Stimulated activated CD4-positive, alpha-beta T cell treated with anti-CD3 and anti-CD28 coated beads, TNF-alpha, amount 100 ng/mL, for 1 hour (primary cell): ENCODE results near the gene PDIA5.
"Not testable (repeated sequence)": the region's sequence is repeated elsewhere in the genome, so short reads cannot be mapped to it uniquely, and the experiment has no call there.

Experiments
- DNase-seq, 3 donors: peaks; one replicate each; pipeline ENCODE4 v3.0.0-alpha.2; 2020; ENCODE audit warnings: low read depth in 3 of 3, low spot score in 1 of 3

PDIA5 gene

DNA sequence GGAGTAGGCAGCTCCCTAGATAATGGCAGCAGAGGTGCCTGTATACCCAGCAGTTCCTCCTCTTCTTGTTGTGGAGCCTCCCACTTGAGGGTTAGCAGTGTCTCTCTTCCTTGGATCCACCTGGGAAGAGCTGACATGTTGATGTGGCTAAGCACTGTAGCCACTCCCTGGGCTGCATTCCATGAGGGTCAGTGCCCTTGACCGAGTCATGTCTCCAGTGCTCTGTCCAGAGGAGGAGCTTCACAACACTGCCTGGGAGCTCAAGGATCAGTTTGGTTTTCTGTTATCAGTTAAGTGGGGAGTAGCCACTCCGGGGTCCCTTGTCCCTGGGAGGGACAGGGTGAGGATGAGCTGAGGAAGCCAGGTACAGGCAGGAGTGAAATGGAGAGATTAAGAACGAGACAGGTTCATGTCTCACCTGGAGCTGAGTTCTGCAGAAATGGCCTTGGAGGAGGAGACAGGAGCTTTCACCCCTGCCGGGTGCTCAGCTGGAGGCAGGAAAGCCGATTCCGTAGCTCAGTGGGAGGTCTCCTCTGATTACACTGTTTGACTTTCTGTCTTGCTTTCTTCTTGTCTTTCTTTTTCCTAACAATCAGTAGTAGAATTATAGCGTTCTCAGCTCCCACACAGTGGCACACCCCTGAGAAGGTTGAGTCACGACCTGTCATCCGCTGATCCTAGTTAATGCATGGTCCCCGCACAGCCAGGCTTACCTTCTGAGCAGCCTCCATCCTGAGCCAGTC is 77.0 kb downstream of the PDIA5 start:
- no peak for DNase-seq

DNA sequence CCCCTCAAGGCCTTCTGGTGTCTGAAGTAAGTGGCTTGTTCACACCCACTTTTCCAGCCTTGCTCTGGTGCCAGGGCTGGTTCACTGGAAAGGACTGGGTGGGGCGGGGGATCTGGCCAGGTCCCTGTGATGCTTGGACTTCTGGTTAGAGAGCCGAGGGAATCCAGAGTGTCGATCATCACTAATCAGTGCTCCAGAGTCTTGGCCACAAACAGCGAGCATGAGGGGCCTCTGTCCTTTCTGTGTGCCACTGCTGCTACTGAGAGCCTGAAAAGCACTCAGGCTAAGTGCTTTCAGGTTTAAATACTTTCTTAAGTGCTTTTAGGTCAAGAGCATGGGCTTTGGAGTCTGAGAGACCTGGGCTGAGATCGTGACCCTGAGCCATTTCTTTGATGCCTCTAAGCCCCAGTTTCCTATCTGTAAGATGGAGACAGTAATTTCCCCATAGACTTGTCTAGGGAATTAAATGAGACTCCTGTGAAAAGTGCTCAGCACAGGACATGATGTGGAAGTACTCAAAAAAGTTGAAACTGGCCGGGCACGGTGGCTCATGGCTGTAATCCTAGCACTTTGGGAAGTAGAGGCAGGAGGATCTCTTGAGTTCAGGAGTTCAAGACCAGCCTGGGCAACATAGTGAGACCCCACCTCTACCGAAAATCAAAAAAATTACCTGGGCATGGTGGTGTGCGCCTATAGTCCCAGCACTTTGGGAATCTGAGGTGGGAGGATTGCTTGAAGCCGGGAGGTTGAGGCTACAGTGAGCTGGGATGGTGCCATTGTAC is 81.1 kb downstream of the PDIA5 start:
- no peak for DNase-seq

DNA sequence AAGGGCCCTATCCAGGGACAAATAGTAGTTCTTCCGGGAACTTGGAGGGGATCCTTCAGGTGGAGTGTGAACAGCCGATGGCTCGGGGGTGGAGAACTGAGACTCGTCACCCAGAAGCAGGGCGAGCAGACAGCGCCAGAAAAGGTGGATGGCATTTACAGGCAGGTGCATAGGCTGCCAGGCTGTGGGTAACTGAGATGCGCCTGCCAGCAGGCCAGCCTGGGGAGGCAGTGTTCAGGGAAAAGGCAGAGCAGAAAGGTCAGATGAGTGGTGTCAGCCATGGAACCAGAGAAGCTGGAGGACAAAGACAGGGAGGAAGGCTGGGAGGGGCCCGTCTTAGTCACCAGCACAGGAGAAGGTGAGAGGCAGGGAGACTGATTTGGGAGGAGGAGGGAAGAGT is 81.9 kb downstream of the PDIA5 start:
- DNase-seq, result no peak

DNA sequence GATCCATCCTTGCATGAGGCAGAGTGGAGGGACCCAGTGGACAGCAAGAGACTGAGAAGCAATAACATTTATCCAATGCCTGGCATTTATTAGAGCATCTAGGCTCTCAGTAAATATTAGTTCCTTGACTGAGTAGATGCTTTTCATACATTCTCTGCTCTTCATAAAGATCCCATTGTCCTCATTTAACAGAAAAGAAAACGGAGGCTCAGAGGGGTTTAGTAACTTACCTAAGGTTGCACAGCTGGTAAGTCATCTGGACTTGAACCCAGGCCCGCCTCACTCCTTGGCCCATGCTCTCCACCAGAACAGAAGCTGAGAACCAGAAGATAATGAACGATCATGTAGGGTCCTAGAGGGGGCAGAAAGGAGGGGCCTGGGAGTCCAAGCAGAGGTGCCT is 82.7 kb downstream of the PDIA5 start:
- DNase-seq, result no peak

DNA sequence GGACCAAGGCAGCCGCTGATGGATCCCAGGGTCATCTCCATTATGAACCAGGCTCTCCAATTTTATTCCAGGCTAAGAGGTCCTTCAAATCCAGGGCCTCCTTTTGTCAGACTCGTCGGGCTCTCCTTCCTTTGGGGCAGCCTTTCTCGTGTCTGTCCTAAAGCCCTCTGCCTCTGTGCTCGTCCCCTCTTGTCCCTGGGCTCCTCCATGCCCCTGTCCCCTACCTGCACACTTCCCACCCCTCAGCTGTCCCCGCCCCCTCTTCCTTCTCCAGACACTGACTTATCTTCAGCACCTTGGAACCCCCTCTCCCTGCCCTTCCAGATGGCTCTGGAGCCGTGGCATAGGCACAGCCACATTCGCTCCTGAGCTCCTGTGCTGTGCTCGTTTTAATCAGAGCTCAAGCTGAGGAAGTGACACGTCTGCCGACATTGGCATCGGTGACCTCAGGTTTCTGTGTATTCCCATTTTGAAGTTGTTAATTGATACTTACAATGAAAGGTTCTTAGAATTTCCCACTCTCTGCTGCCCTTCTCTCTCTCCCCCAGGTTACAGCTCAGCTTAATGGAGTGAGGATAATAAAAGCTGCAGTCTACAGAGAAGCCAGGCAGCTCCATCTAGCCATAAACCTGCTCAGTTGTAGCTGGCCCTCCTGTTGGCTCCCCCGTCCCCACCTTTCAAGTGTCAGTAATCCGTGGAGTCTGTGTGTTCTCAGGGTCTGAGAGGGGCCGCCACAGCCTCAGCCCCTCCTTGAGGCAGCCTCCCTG is 83.8 kb downstream of the PDIA5 start:
- DNase-seq, result no peak

DNA sequence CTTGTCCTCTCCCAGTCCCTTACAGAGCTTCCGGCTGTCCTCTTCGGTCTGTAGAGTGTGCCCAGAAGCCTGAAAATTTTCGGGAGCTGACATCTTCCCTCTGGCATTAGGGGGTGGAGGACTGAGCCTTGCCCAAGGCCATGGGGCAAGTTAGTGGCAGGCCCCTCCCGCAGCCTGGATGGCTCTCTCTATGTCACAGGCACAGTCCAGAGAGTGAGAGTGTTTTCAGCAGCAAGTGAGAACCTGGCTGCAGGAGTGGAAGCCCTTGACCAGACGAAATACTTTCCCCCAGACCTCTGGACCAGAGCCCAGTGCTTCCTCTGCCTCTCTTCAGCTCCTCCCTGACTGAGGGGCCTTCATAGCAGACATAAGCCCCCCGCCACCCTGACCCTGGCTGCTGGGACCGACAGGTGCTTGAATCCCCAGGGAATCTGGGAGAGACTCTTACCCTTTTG is 84.5 kb downstream of the PDIA5 start:
- no peak for DNase-seq

DNA sequence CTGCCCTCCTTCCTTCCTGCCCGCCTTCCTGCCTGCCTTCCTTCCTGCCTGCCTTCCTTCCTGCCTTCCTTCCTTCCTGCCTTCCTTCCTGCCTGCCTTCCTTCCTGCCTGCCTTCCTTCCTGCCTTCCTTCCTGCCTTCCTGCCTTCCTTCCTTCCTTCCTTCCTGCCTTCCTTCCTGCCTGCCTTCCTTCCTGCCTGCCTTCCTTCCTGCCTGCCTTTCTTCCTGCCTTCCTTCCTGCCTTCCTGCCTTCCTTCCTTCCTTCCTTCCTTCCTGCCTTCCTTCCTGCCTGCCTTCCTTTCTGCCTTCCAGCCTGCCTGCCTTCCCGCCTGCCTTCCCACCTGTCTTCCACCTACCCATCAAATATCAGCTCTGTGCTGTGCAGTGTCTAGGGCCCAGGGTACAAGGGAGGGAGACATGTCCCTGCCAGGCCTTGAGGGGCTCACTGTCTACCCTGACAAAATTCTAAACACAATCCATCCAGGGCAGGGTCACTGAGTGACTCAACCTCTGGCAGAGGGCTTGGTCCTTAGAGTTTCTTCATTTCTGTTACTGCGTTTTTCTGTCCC is 85.1 kb downstream of the PDIA5 start:
- not testable (repeated sequence) for DNase-seq

DNA sequence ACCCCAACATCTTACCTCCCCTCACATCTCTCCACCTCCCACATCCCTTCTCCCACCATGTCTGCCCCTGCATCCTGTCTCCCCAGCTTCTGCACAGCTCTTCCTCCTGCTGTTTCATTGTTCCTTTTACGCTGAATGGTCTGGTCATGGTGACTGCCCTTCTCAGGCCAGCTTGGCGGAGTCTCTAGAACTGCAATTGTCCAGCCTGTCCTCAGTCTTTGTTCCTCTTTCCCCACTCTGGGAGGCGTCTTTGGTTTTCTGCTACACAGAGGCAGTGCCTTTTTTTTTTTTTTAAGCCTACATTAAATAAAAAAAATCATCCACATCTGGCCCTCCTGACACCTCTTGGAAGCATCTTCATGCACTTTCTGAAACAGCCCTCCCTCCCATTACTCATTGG is 85.9 kb downstream of the PDIA5 start:
- no peak for DNase-seq

DNA sequence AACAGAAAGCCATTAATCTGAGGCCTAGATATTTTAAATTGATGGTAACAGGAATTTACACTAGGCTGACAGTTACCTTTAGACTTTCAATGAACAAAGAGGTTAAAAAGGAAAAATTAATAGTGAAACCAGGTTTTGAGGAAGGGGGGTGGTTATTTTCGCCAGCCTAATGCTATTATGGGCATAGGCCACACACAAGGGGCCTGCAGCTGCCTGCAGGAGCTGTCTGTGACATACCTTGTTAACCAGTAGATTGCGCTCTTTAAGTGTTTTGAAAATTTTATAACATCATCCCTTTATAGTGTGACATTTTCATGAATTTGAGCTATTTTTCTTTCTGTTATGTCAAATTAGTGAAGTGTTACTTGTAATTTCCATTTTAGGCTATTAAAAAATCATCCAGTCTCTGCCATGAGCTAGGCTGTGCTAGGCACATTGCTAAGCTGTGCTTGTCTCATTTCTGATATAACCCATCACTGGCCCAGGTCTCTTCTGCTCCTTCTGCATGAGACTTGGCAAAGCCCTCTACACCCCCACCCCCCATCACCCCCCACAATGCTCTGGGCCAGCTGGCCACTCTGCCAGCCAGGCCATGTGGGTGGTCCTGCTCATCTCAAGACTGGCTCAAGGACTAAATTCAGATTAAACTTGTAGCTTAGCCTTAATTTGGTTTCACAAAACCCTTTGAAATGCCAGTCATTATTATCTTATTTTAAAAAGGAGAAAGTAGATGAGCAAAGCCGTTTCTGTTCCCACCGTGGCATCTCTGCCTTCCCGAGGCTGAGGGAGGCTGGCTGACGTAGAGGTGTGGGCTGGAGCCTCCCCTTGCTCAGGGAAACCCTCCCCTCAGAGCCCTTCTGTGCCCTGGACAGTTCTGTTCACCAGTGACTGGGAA is 86.5 kb downstream of the PDIA5 start:
- DNase-seq, result no peak

DNA sequence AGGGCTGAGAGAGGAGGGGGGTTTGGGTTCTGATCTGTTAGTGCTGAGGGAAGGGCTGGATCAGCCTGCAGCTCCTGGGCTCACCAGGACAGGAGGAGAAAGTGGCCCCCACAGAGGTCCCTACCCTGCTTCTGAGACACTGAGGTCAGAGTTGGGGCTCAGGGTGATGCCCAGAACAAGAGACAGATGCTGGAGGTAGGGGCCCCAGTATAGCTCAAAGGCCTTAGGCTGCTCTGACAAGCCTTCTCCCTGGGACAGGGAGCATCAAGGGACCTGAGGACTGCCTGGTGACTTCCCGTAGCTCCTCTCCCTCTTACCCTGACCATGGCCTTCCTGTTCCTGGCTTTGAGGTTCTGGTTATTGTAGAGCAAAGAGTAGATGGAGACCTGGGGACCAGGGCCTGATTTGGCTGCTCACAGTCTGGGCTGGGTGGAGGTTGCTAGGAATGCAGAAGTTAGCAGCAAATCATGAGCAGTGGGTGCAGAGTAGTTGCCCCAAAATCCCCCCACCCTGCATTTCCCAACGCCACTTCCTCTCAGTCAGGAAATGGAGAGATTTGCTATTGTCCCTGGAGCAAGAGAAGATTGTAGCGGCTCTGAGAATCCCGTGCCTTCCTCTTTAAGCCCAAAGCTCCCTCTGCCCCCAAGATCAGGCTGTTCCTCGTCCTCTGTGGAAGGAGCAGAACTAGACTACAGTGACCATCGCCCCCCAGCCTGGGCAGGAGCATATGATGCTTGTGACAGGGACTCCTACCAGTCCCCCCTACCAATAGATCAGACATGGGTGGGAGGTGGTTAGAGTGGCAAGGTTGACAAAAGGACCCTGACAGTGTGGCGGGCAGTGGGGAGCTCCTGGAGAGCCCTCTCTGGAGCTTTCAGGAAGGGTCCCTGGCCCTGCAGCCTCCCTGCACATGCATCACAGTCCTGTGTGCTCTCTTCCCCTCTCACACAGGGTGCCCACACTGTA is 87.5 kb downstream of the PDIA5 start:
- no peak for DNase-seq

DNA sequence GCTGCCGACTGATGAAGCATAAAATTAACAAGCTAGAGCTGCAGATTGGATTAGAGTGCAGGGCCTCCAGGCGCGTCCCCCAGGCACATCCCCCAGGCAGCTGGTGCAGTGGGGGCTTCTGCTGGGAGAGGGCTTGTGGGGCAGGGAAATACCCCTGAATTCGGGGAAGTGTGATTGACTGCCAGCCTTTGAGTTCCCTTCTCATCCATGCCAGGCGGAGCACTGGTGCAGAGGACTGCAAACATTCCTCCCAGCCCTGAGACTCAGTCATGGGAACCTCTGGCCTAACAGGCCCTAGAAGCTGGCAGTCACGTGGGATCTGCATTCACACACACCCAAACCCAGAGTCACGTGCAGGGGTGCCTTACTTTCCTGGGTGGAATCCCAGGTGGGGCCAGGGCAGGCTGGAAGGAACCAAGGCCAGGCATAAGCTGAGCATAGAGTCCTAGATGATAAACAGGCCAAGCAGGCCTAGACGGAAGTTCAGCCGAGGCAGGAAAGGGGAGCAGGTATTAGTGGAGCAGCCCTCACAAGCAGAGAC is 88.7 kb downstream of the PDIA5 start:
- no peak for DNase-seq

DNA sequence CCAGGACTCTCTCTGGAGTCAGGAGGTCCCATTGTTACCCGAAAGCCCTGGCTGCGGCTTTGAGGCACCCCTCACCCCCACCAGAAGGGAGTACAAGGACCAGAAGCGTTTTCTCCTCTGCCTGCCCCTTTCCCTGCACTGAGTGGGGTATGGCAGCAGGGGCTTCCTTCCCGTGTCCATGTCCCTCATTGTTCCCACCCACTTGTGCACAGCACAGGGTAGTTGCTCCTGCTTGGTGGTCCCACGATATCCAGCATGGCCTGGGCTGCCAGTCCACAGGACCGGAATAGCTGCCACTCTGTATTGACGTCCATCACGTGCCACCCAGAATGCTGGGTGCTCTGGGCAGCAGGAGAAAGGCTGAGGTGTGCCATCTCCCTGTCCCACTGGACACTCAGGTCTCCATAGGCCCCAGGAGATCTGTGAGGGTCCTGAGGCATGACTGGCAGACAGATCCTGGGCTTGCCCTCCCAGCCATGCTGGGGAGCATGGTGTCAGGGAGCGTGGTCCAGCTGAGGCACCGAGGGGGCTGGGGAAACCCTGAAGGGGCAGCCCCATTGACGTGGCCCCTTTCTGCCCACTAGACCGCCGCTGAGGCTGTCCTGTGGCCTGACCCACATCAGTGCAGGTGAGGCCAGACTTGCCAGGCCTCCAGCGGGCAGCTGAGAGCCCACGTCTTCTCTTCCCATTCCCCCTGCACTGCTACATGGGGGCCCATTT is 89.6 kb downstream of the PDIA5 start:
- DNase-seq, result no peak

DNA sequence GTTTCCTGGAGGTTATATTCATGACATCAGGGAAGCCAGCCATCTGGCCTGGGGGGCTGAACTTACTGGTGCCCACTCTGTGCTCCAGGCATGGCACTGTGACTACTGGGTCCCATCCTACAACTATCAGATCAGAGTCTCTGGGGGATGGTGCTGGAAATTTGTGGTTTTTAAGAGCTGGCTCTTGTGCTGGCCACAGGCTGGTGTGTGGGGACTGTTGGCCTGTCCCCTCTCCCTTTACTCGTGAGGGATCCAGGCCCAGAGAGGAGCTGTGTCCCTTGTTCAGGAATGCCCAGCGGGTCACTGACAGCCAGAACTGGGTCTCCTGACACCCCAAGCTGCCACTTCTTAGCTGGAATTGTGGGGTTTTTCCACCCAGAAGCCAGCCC is 90.4 kb downstream of the PDIA5 start:
- DNase-seq, result no peak

DNA sequence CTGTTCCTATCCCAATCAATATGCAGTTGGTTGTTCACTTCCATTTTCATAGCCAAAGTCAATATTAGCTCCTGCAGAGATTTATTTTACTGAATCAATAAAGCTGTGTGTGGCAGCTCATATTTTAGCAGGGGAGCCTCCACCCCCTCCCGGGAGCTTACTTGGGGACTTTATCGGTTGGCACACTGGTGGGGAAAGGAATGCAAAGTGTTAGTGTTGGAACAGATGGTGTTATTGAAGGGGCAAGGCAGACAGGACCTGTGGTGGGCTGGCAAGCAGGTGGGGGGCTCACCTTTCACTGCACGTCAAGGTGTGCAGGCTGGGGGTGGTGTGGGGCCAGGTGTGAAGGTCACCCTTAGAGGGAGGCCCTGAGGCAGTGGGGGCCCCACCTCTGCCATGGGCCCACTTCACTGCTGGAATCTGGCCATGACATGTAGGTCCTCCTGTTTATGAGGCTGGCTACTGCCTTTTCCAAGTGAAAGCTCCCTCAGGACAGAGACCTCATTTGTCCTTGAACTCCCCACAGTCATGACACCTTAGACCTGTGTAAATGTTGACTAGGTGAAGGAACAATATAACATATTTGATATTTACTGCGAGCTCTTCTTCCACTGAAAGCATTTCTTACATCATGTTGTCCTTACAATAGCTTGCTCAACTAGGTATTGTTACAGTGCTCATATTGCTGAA is 90.9 kb downstream of the PDIA5 start:
- no peak for DNase-seq

DNA sequence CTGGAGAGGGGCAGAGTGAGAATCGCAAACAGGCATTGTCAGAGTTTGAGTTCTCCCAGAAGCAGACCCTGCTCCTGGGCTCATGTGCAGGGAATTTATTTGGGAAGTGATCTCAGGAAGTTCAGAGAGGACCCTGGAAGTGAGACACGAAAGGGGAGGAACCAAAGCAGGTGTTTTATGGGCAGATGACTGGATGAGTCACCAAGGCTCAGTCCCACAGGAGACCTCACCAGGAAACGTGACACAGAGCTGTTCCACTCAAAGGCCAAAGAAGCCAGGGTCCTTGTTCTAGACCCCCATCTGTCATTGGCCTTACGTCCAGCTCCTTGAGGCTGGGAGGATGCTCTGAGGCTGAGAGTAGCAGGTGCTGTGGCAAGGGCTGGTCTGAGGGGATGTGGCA is 91.5 kb downstream of the PDIA5 start:
- DNase-seq, result no peak

DNA sequence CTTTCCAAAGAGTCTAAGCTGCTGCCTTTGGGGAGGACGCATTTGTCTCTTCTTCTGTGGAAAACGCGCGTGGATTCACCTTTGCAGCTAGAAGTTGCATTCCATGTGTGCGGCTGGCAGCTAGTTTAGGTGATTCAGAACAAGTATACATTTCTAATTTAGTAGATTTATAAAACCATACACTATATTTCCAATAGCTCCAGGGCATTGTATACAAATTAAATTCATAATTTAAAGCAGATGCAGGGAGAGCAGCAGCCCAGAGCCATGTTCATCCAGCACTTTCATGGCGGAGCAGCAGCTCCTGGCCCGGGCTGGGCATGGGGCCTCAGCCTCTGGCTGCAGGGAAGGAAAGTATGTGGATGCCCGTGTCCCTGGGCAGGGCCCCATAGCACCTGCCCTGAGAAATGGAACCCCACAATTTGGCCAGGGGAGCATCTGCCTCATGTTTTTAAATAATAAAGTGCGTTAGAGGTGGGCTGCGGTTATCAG is 92.1 kb downstream of the PDIA5 start:
- no peak for DNase-seq

DNA sequence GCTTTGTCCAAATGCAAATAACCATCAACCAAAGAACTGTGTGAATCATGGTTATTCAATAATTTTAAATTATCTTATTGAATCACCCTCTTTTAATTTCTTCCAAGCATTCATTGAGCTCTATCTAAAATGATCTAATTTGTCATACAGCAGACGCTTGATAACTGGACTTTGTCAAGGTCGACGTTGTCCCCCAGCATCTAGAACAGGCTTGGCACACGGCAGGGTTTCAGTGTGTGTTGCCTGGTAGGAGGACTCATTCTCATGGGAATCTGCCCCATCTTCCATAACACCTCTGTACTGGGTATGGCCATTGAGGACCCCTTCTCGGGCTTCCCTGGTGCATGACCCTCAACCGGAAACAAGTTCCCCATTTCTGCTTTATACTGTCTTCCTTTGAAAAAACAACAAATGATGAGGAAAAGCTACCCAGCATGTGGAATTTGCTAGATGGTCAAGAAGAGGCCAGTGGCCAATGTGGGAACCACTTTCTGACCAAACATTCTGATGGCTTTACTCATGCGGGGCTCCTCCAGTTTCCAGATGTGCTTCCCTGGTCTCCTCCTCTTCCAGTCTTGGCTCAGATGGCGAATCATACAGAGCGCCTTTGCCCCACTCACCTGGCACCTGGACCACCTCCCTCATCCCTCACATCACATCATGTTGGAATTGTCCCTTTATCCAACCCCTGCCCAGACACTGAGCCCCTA is 93.3 kb downstream of the PDIA5 start:
- no peak for DNase-seq
